Astrocyte of the spinal cord (primary cell): ENCODE results near the gene ROBO2.

Experiments used
- DNase-seq: peaks from one replicate; pipeline ENCODE4 v3.0.0; 2011; ENCODE audit warnings: low read depth, low spot score
- H3K4me3 ChIP-seq: 2 replicates; pipeline ENCODE4 v1.5.1; 2011; ENCODE audit warnings: low read depth, mild to moderate bottlenecking, low read length, moderate library complexity
- CTCF ChIP-seq: IDR thresholded peaks from 2 replicates; pipeline ENCODE4 v1.5.1; 2012; ENCODE audit warnings: low read depth, mild to moderate bottlenecking, low read length, inconsistent platforms
- in situ Hi-C: cut with HindIII; loops from 2 replicates; pipeline ENCODE4 v1.10.0; 2017; ENCODE audit warnings: low sequenced_read_pairs

ROBO2 gene

GRCh38 chr3:77446761-77447160 is 406.9 kb downstream of the ROBO2 start:
- no peak for DNase-seq
- no peak overlapping the region for H3K4me3 ChIP-seq
- in situ Hi-C loops: no loop called here
- TF ChIP-seq CTCF: no peak

- TF ChIP-seq CTCF: no peak
- DNase-seq: no peak
- in situ Hi-C loops: no loop called here
Observed at GRCh38 chr3:77449459-77450350, 409.8 kb downstream of the ROBO2 start.

GRCh38 chr3:77456431-77456830 is 416.5 kb downstream of the ROBO2 start:
- DNase-seq: no peak
- H3K4me3 ChIP-seq: no peak overlapping the region
- TF ChIP-seq CTCF: no peak
- in situ Hi-C loops: no loop called here

More at GRCh38 chr3:77449459-77450350, 409.8 kb downstream of the ROBO2 start:
- H3K4me3 ChIP-seq: no peak overlapping the region

GRCh38 chr3:77456906-77457305 is 417.0 kb downstream of the ROBO2 start:
- H3K4me3 ChIP-seq: no peak overlapping the region
- in situ Hi-C loops: no loop called here
- no peak for DNase-seq
- TF ChIP-seq CTCF: no peak

- H3K4me3 ChIP-seq: no peak overlapping the region
- no peak for TF ChIP-seq CTCF
- in situ Hi-C loops: no loop called here
Observed at GRCh38 chr3:77459926-77460325, 420.0 kb downstream of the ROBO2 start.

GRCh38 chr3:77460326-77460725 is 420.4 kb downstream of the ROBO2 start:
- H3K4me3 ChIP-seq: no peak overlapping the region
- peak; percentile 77 for DNase-seq
- in situ Hi-C loops: no loop called here
- TF ChIP-seq CTCF: no peak

More at GRCh38 chr3:77459926-77460325, 420.0 kb downstream of the ROBO2 start:
- no peak for DNase-seq
